ENCODE data around the gene SDF2L1.
A peak's percentile ranks its signal among the peaks of the same experiment; 100 is the strongest.

The SDF2L1 gene

DNA sequence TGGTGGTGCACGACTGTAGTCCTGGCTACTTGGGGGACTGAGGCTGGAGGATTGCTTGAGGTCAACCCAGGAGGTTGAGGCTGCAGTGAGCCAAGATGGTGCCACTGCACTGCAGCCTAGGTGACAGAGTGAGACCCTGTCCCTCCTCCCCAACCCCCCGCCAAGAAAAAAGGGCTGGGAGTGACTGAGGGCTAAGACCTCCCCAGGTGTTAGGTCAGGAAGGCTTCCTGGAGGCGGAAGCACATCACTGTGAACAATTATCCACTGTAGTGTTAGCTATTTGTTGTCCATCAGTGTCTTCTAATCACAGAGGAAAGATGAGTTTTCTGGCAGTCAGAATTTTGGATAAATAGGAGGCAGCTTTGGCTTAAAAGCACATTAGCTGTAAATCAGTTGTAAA is 21.1 kb upstream of the SDF2L1 start:
- TF ChIP-seq POLR2AphosphoS5 (IDR thresholded peaks at IDR 0.05; ENCODE audit: low read depth, low read length) (0 out of 2 replicates have a peak, but pooled peaks have one; percentile 11), TAF1 (IDR thresholded peaks at IDR 0.05; ENCODE audit: low read depth, low read length) (no peak)
- FAIRE-seq = no peak

DNA sequence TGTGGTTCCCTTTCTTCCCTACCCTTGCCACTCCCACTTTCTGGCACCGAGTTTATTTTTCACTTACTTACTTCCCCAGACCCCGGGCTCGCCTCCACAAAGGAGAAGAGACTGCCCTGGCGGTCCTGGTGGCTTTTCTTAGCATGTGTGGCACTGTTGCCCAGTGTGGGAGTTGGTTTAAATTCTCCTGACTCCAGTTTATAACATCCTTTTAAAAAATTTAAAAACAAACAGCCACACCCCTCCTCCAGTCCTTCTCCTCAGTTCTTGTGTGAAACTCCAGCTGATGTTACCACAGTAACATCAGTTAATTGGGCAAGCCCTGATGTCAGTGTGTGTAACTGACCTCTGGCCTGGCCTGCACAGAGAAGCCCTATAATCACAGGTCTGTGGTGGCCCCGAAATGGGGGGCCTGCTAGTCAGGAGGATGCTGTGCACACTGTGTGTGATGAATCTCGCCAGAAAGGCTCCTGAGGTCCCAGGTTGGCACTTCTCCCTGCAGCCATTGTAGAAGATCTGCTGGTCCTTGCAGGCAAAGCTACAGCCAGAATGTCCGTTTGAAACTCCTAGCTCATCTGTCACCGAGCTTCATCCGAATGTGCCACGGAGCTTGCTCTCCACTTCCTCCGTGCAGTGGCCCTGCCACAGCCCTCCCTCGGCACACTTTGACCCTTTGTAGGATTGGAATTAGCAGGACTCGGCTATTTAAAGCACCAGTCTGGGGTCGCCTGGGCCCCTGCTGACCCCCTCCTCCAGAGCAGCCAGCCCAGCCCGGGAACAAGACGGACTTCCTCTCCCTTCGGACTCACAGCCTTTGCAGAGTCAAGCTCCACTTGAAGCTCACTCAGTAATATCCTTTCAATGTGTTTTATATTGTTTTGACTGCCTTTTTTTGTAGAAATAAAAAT is 19.8 kb upstream of the SDF2L1 start:
- no peak for TF ChIP-seq SPI1 (IDR thresholded peaks at IDR 0.05; ENCODE audit: low read depth, low read length)
- TF ChIP-seq POLR2AphosphoS5 (IDR thresholded peaks at IDR 0.05; ENCODE audit: low read depth, low read length) = 0 out of 2 replicates have a peak, but pooled peaks have one; percentile 25
- no peak for TF ChIP-seq TAF1 (IDR thresholded peaks at IDR 0.05; ENCODE audit: low read depth, low read length)
- TF ChIP-seq PAX5 (IDR thresholded peaks at IDR 0.05; ENCODE audit: insufficient read depth, low read length, severe bottlenecking) = no peak
- no peak for TF ChIP-seq POU2F2 (IDR thresholded peaks at IDR 0.05; ENCODE audit: low read depth, low read length)
- no peak for TF ChIP-seq POLR2A (IDR thresholded peaks at IDR 0.05; ENCODE audit: low read depth, low read length)
- FAIRE-seq (no peak), DNase-seq (ENCODE audit: insufficient read length, low spot score) (no peak)

More for the DNA sequence above, 21.1 kb upstream of the SDF2L1 start:
- DNase-seq (ENCODE audit: insufficient read length, low spot score) = no peak

DNA sequence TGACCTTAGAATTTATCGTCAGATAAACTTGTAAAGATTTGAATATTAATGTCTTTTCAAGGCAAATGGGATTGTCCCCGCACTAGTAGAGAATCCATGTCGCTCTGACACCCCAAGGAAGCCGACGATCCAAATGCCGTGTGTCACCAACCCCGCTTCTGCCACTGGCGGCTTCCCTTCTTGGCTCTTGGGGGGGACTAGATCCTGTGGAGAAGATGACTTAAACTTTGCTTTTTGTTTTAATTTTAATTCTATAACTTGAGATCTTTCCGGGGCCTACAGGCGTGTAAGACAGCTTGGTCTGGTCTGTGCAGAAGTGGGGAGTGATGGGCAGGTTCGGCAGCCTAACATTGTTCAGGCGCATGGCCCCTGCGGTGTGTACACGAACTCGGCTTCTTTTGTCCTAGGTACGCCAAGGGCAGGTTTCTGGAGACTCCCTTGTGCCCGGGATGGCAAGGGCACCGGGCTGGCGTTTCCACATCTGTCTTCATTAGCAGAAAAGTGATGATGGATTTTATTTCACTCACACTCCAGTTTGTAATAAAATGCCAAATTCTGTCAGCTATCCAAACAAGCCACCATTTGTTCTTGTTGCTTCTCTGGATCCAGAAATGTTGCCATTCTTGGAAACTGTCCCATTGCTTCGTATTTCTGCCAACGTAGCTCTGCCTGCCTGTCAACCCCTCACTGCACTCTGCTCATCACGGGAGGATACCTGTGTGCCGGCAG is 19.0 kb upstream of the SDF2L1 start:
- no peak for DNase-seq (ENCODE audit: insufficient read length, low spot score)

DNA sequence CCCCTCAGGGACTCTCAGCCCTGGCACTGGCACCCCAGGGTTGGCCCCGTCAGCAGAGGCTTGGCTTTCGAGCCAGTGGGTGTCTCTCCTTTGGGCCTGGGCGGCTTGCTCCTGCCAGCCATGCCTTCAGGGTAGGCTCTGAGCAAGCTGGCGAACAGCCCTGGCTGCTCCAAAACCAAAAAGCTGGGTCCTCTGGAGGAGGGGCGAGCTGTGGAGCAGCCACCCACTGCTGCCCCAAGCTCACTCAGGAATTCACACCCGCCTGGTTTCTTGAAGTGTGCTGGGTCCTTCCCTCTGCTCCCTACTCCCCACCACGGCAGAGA is 18.5 kb upstream of the SDF2L1 start:
- no peak for FAIRE-seq
- no peak for TF ChIP-seq POLR2A (IDR thresholded peaks at IDR 0.05; ENCODE audit: low read depth, low read length)
- no peak for TF ChIP-seq POU2F2 (IDR thresholded peaks at IDR 0.05; ENCODE audit: low read depth, low read length)
- no peak for TF ChIP-seq SPI1 (IDR thresholded peaks at IDR 0.05; ENCODE audit: low read depth, low read length)
- no peak for TF ChIP-seq TAF1 (IDR thresholded peaks at IDR 0.05; ENCODE audit: low read depth, low read length)
- TF ChIP-seq PAX5 (IDR thresholded peaks at IDR 0.05; ENCODE audit: insufficient read depth, low read length, severe bottlenecking) = no peak
- no peak for TF ChIP-seq POLR2AphosphoS5 (IDR thresholded peaks at IDR 0.05; ENCODE audit: low read depth, low read length)
- no peak for DNase-seq (ENCODE audit: insufficient read length, low spot score)

More for the DNA sequence above, 19.0 kb upstream of the SDF2L1 start:
- TF ChIP-seq POU2F2 (IDR thresholded peaks at IDR 0.05; ENCODE audit: low read depth, low read length) (no peak), TAF1 (IDR thresholded peaks at IDR 0.05; ENCODE audit: low read depth, low read length) (no peak)
- no peak for FAIRE-seq

DNA sequence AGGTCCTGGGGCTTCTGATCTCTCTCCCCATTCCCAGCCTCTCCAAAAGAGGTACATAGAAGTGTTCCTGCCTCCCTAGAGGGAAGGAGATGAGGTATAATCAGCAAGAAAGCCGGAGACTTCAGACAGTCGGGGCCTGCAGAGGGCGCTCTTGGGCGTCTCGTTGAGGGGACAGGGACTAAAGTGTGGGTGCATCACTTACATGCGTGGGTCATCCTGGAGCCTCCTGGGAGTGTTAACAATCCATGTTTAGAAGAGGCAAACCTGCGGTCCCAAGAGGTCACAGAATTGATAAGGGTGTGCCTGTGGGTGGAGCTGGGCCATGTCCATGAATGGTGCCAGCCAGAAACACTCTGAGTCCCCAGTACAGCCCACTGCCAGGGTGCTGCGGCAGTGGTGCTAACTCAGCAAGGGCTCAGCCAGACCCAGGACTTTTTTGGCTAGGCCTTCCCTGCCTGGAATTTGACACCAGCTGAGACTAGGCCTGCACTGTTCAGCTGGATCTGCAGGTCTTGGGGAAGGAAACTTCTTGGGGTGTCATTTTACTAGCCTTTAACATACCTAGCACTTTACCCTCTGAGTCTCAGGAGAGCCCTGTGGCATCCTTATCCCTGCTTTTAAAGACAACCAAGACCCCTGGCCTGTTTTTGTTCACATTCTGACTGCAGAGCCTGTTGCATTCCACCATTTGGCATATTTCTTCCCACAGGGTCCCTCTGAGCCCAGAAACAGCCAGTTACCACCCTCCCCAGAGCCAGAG is 17.8 kb upstream of the SDF2L1 start:
- TF ChIP-seq POLR2A (IDR thresholded peaks at IDR 0.05; ENCODE audit: low read depth, low read length) (peak; percentile 29), POU2F2 (IDR thresholded peaks at IDR 0.05; ENCODE audit: low read depth, low read length) (no peak)
- DNase-seq (ENCODE audit: insufficient read length, low spot score) = no peak
- no peak for FAIRE-seq

DNA sequence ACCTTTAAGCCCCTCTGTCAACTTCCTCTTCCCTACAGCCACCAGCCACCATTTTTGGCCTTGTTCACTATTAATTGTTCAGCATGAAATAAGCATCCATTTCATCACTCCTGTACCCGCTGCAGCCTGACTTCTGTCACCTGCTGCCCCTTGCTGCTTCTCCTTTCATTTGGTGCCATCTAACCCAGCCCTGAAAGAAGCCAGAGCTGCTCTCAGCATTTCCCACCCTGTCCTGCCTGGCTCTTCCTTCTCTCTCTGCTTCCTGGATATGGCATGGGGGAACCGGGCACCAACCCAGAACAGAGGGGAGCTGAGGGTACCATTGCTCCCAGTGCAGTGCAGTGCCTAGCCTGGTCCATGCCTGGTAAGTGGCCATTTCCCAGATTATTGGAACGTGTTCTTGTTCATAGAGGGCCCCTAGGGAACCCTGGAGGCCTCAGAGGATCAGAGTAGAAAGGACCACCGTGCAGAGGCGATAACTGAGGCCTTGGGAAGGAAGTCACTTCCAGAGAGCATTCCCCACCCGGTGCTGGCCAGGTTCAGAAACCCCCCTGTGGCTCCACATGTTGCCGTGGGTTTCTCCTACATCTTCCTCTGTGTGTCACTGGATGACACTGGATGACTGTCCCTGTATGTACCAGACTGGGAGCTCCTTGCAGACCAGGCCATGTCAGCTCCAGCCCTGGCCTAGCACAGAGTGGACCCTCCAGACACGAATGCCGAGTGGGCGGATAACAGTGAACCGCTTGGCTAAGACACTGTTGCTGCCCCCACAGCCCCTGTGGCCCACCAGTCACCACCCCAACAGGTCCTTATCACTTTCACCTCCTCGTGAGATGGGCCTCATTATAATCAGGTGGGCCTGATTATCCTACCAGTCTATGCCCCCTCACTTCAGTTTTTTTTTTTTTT is 17.0 kb upstream of the SDF2L1 start:
- peak; percentile 65 for TF ChIP-seq POLR2A (IDR thresholded peaks at IDR 0.05; ENCODE audit: low read depth, low read length)
- TF ChIP-seq PAX5 (IDR thresholded peaks at IDR 0.05; ENCODE audit: insufficient read depth, low read length, severe bottlenecking) = no peak
- no peak for TF ChIP-seq SPI1 (IDR thresholded peaks at IDR 0.05; ENCODE audit: low read depth, low read length)
- no peak for TF ChIP-seq TAF1 (IDR thresholded peaks at IDR 0.05; ENCODE audit: low read depth, low read length)
- peak; percentile 47; the same call in 1 of the 2 replicates for TF ChIP-seq POLR2AphosphoS5 (IDR thresholded peaks at IDR 0.05; ENCODE audit: low read depth, low read length)
- peak; percentile 39; the same call in 1 of the 2 replicates for TF ChIP-seq POU2F2 (IDR thresholded peaks at IDR 0.05; ENCODE audit: low read depth, low read length)
- no peak for DNase-seq (ENCODE audit: insufficient read length, low spot score)
- no peak for FAIRE-seq

DNA sequence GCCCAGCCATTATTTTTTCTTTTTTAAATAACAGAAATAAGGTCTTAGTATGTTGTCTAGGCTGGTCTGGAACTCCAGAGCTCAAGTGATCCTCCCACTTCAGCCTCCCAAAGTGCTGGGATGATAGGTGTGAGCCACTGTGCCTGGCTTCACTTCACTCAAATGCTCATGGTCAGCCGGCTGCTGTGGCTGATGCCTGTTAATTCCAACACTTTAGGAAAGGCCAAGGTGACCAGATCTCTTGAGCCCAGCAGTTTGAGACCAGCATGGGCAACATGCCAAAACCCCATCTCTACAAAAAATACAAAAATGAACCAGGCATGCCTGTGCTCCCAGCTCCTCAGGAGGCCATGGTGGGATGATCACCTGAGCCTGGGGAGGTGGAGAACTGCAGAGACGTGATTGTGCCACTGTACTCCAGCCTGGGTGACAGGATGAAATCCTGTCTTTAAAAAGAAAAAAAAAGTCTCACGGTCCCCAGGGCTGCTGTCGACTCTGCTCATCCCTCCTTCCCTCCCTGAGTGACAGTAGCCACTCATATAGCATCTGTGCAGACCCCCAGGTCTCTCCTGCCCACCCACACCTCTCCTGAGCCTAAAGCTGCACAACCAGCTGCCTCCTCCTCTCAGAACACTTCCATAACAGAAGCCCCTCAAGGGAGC is 15.9 kb upstream of the SDF2L1 start:
- no peak for DNase-seq (ENCODE audit: insufficient read length, low spot score)

DNA sequence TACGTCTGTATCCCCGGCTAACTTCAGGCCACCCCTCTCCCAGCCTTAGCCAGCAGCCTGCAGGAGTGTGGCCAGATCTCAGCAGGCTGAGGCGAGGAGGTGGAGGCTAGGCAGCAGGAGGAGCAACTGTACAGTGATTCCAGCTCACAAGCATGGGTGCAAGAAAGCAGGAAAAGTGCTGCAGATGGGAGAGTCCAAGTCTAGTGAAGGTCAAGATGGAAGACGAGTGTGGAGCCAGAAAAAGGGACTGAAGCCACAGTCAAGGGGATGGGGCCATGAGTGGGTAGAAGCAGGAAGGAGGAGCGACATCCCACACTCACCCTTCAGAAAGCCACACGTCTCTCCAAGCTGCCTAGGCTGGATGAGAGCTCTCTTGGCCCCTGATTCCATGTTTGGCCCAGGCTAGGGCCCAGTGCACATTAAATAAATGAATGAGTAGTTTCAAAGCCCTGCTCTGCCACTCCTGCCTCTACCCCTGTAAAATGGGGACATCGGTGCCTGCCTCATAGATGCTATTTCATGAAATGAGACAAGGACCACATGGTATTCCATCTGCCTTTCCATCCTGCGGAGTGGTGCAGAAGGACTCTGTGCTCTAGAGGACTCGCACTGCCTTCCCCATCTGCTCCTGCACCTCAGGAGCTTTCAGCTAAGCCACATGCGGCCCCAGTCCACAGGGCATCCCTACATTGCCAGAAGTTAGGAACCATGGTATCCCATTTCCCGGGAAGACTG is 15.2 kb upstream of the SDF2L1 start:
- TF ChIP-seq POU2F2 (IDR thresholded peaks at IDR 0.05; ENCODE audit: low read depth, low read length) (no peak), POLR2A (IDR thresholded peaks at IDR 0.05; ENCODE audit: low read depth, low read length) (0 out of 2 replicates have a peak, but pooled peaks have one; percentile 33)
- DNase-seq (ENCODE audit: insufficient read length, low spot score) (no peak), FAIRE-seq (peak; percentile 20)

More for the DNA sequence above, 15.9 kb upstream of the SDF2L1 start:
- FAIRE-seq = no peak
- TF ChIP-seq POU2F2 (IDR thresholded peaks at IDR 0.05; ENCODE audit: low read depth, low read length) (no peak), POLR2AphosphoS5 (IDR thresholded peaks at IDR 0.05; ENCODE audit: low read depth, low read length) (no peak), POLR2A (IDR thresholded peaks at IDR 0.05; ENCODE audit: low read depth, low read length) (no peak; the same call in 1 of the 2 replicates), PAX5 (IDR thresholded peaks at IDR 0.05; ENCODE audit: insufficient read depth, low read length, severe bottlenecking) (no peak), SPI1 (IDR thresholded peaks at IDR 0.05; ENCODE audit: low read depth, low read length) (no peak), TAF1 (IDR thresholded peaks at IDR 0.05; ENCODE audit: low read depth, low read length) (no peak)

Data from GM12891 (cell line).